Renal cortex interstitium (tissue), 15 donors: ENCODE data around the gene SERPINB7. TPM values are rescaled to one million over a fixed set of nuclear protein-coding genes. Genes with fewer than 3 reads are reported as not detected.
"Not testable (repeated sequence)": the region's sequence is repeated elsewhere in the genome, so short reads cannot be mapped to it uniquely, and the experiment has no call there.

Experiments
- DNase-seq, 11 donors: peaks; one replicate each; pipeline ENCODE4 v3.0.0-alpha.2; 2013; ENCODE audit warnings: low read depth in 9 of 11, low spot score in 4 of 11; ENCODE audit errors: extremely low read depth in 1 of 11
- long read RNA-seq, 16 experiments: transcript quantifications; one replicate each; lab custom pipeline, GENCODE V29; 2026
- polyA plus RNA-seq, 3 donors: library from polyadenylated mRNA; unstranded; fragments of 120-200 nt; gene quantifications; one replicate each; pipeline ENCODE4 v1.2.1, GENCODE V29; 2013; ENCODE audit not compliant: insufficient read length in 3 of 3

SERPINB7 gene
- under 1 TPM; 0.50 to 0.98 (median 0.50) TPM for polyA plus RNA-seq
- long read RNA-seq, donor 1, result 0 reads
- long read RNA-seq, donor 2, result 0 reads
- long read RNA-seq, donor 3, result 0 reads
- long read RNA-seq, donor 4, result 0 reads
- long read RNA-seq, donor 5, result 0 reads
- long read RNA-seq, donor 6, result 0 reads
- long read RNA-seq, donor 7, result 0 reads
- long read RNA-seq, donor 8, result 0 reads
- long read RNA-seq, donor 9, result 0 reads
- long read RNA-seq, donor 10, result 0 reads
- long read RNA-seq, donor 11, result 0 reads
- long read RNA-seq, donor 12, result 0 reads
- long read RNA-seq, donor 13, result 0 reads
- long read RNA-seq, donor 14, result 0 reads
- long read RNA-seq, donor 15, result 0 reads
- long read RNA-seq, donor 16, partial matches to known transcripts, result 0 of 1 reads
- long read RNA-seq, donor 16, other reads (novel, unspliced or antisense), result 0 of 1 reads

- no peak for DNase-seq
Measured at GRCh38 chr18:63775166-63775730, at the start of gene SERPINB7. TSS of gene SERPINB7 (plus strand) at chr18:63775418. CDS start at chr18:63782373, 6,955 bp downstream.

- peak in 3 of 11 donors; percentile 17 to 31 (median 18) for DNase-seq
Measured at GRCh38 chr18:63725682-63726480, 49.3 kb upstream of the SERPINB7 start.

- DNase-seq, result no peak
Measured at GRCh38 chr18:63730773-63731172, 44.4 kb upstream of the SERPINB7 start.

- no peak for DNase-seq
Measured at GRCh38 chr18:63731215-63731614, 44.0 kb upstream of the SERPINB7 start.

GRCh38 chr18:63736876-63737275 lies 38.3 kb upstream of the SERPINB7 start:
- no peak for DNase-seq

- peak in 1 of 11 donors; percentile 14 for DNase-seq
Measured at GRCh38 chr18:63741769-63742168, 33.4 kb upstream of the SERPINB7 start.

GRCh38 chr18:63747006-63747405 lies 28.2 kb upstream of the SERPINB7 start:
- DNase-seq, result no peak

- DNase-seq, result no peak
Measured at GRCh38 chr18:63749489-63749888, 25.7 kb upstream of the SERPINB7 start.

- no peak for DNase-seq
Measured at GRCh38 chr18:63752636-63753035, 22.6 kb upstream of the SERPINB7 start.

GRCh38 chr18:63753676-63754075 lies 21.5 kb upstream of the SERPINB7 start:
- no peak for DNase-seq

GRCh38 chr18:63757541-63757940 lies 17.7 kb upstream of the SERPINB7 start:
- no peak for DNase-seq

GRCh38 chr18:63758615-63759240 lies 16.5 kb upstream of the SERPINB7 start:
- DNase-seq, result peak in 1 of 11 donors; percentile 15

GRCh38 chr18:63759786-63760185 lies 15.4 kb upstream of the SERPINB7 start:
- not testable (repeated sequence) for DNase-seq

- DNase-seq, result no peak
Measured at GRCh38 chr18:63762518-63762917, 12.7 kb upstream of the SERPINB7 start.

GRCh38 chr18:63763831-63764600 lies 11.2 kb upstream of the SERPINB7 start:
- DNase-seq, result no peak

- no peak for DNase-seq
Measured at GRCh38 chr18:63765837-63766236, 9.4 kb upstream of the SERPINB7 start.

- DNase-seq, result no peak
Measured at GRCh38 chr18:63773551-63773950, 1.7 kb upstream of the SERPINB7 start.

GRCh38 chr18:63774511-63774910 lies 707 bp upstream of the SERPINB7 start:
- DNase-seq, result no peak

- no peak for DNase-seq
Measured at GRCh38 chr18:63779386-63779785, 4.2 kb downstream of the SERPINB7 start.
